GM12878 (cell line): Measurements from ENCODE around the gene ZNF839. TPM values are rescaled to one million over a fixed set of nuclear protein-coding genes. Genes with fewer than 3 reads are reported as not detected.

ENCODE experiments used
- ATAC-seq: fragments of 200-7000 bp; cut with Tn5 transposase; 3 replicates; pipeline ENCODE4 v1.9.1; 2020; ENCODE audit warnings: mild to moderate bottlenecking, moderate library complexity
- BruUV-seq: library from RNA; stranded (reverse); fragments of 400-500 nt; replicated peaks from 2 replicates; lab custom pipeline; 2021; lab: Mats Ljungman, UMichigan
- CTCF ChIA-PET: fragments of 300-600 bp; sonication (Branson Sonifier 250); formaldehyde crosslinking; extraction: SDS; loops from one replicate; lab custom pipeline; 2021; ENCODE audit warnings: inconsistent platforms; lab: Yijun Ruan, JAX
- POLR2A ChIA-PET: fragments of 350-600 bp; formaldehyde crosslinking; extraction: SDS; loops from one replicate; lab custom pipeline; 2021; ENCODE audit warnings: inconsistent platforms; lab: Charles Lee
- RAD21 ChIA-PET: fragments of 300-600 bp; sonication (Branson Sonifier 250); formaldehyde crosslinking; loops from one replicate; lab custom pipeline; 2023; ENCODE audit warnings: antibody characterized with exemption; ENCODE audit not compliant: unreplicated experiment; lab: Charles Lee
- SMC1A ChIA-PET: fragments of 300-600 bp; sonication (Branson Sonifier 250); formaldehyde crosslinking; loops from one replicate; lab custom pipeline; 2023; ENCODE audit not compliant: unreplicated experiment, uncharacterized antibody; lab: Charles Lee
- DNase-seq: peaks from one replicate; pipeline ENCODE4 v3.0.0-alpha.2; 2011; ENCODE audit warnings: low read depth, low spot score
- FAIRE-seq: peaks from 3 replicates; lab custom pipeline; 2011; peaks lifted over from hg19 to GRCh38; lab: Jason Lieb, UNC
- H2AFZ ChIP-seq: 2 replicates; pipeline ENCODE4 v1.6.0; 2011; ENCODE audit warnings: low read depth, low read length, control low read depth; ENCODE audit not compliant: control insufficient read depth
- H3K27ac ChIP-seq: 2 replicates; pipeline ENCODE4 v1.5.1; 2011; ENCODE audit warnings: control low read depth; ENCODE audit not compliant: control insufficient read depth, insufficient read depth
- H3K27me3 ChIP-seq, 2 experiments: replicated peaks in 1 of 2; 2 replicates each; pipeline versions ENCODE4 v1.6.0 to v1.6.1; 2011; ENCODE audit warnings: low read length in 1 of 2; ENCODE audit not compliant: control insufficient read depth in 2 of 2, insufficient read depth in 2 of 2
- H3K36me3 ChIP-seq, 2 experiments: 2 replicates each; pipeline ENCODE4 v1.5.1; 2011; ENCODE audit warnings: low read length in 1 of 2; ENCODE audit not compliant: control insufficient read depth in 2 of 2, insufficient read depth in 2 of 2
- H3K4me1 ChIP-seq: 2 replicates; pipeline ENCODE4 v1.6.1; 2011; ENCODE audit warnings: mild to moderate bottlenecking, low read length, moderate library complexity, mixed read lengths; ENCODE audit not compliant: control insufficient read depth, insufficient read depth
- H3K4me2 ChIP-seq: 2 replicates; pipeline ENCODE4 v1.6.0; 2011; ENCODE audit warnings: control low read depth; ENCODE audit not compliant: control insufficient read depth, insufficient read depth
- H3K4me3 ChIP-seq: fragments of 200-600 bp; sonication (generic); 2 replicates; pipeline ENCODE4 v1.5.1; 2016
- H3K79me2 ChIP-seq: 2 replicates; pipeline ENCODE4 v1.6.0; 2011; ENCODE audit warnings: low read length; ENCODE audit not compliant: control insufficient read depth, insufficient read depth
- H3K9ac ChIP-seq: 2 replicates; pipeline ENCODE4 v1.8.0; 2011; ENCODE audit warnings: low read length, control low read depth, mixed read lengths; ENCODE audit not compliant: control insufficient read depth, insufficient read depth
- H3K9me3 ChIP-seq: replicated peaks from 3 replicates; pipeline ENCODE4 v1.5.1; 2011; ENCODE audit warnings: mild to moderate bottlenecking, low read length; ENCODE audit not compliant: control insufficient read depth, insufficient read depth
- H4K20me1 ChIP-seq: 2 replicates; pipeline ENCODE4 v1.6.0; 2011; ENCODE audit not compliant: control insufficient read depth, insufficient read depth
- E2F4 ChIP-seq: IDR thresholded peaks from 2 replicates; pipeline ENCODE4 v1.6.1; 2012; ENCODE audit warnings: low read depth, low read length, improper control_type of control experiment
- IKZF1 ChIP-seq: fragments of 450-650 bp; conservative IDR thresholded peaks from 2 replicates; pipeline ENCODE4 v1.6.1; 2017; ENCODE audit warnings: antibody characterized with exemption, mild to moderate bottlenecking
- IKZF2 ChIP-seq, 2 experiments: fragments of 450-650 bp; IDR thresholded peaks; 2 replicates each; pipeline ENCODE4 v1.6.1; 2017; ENCODE audit warnings: mild to moderate bottlenecking in 2 of 2, moderate library complexity in 2 of 2
- JUNB ChIP-seq: IDR thresholded peaks from 2 replicates; pipeline ENCODE4 v1.6.1; 2016; ENCODE audit warnings: antibody characterized with exemption, mild to moderate bottlenecking
- MEF2A ChIP-seq: IDR thresholded peaks from 2 replicates; pipeline ENCODE4 v1.6.1; 2011; ENCODE audit warnings: low read depth, mild to moderate bottlenecking, low read length, moderate library complexity; ENCODE audit not compliant: insufficient read depth
- MEF2B ChIP-seq: fragments of 450-650 bp; IDR thresholded peaks from 2 replicates; pipeline ENCODE4 v1.6.1; 2018; ENCODE audit warnings: mild to moderate bottlenecking, moderate library complexity; ENCODE audit not compliant: partially characterized antibody, poor library complexity, severe bottlenecking
- MLLT1 ChIP-seq: fragments of 450-650 bp; IDR thresholded peaks from 2 replicates; pipeline ENCODE4 v1.6.1; 2016; ENCODE audit warnings: mild to moderate bottlenecking
- MTA2 ChIP-seq: fragments of 450-650 bp; IDR thresholded peaks from 2 replicates; pipeline ENCODE4 v1.6.1; 2016; ENCODE audit warnings: low read depth, mild to moderate bottlenecking, moderate library complexity
- NFYB ChIP-seq: IDR thresholded peaks from 2 replicates; pipeline ENCODE4 v1.6.1; 2011; ENCODE audit warnings: low read depth, mild to moderate bottlenecking, low read length, improper control_type of control experiment, moderate library complexity; ENCODE audit not compliant: insufficient read depth
- NKRF ChIP-seq: fragments of 450-650 bp; conservative IDR thresholded peaks from 2 replicates; pipeline ENCODE4 v1.6.1; 2017; ENCODE audit warnings: mild to moderate bottlenecking, moderate library complexity
- NR2C1 ChIP-seq: fragments of 450-650 bp; IDR thresholded peaks from 2 replicates; pipeline ENCODE4 v1.6.1; 2017; ENCODE audit warnings: antibody characterized with exemption, mild to moderate bottlenecking, moderate library complexity
- NR2F1 ChIP-seq: fragments of 450-650 bp; conservative IDR thresholded peaks from 2 replicates; pipeline ENCODE4 v1.6.1; 2017; ENCODE audit warnings: mild to moderate bottlenecking
- RUNX3 ChIP-seq: IDR thresholded peaks from 2 replicates; pipeline ENCODE4 v1.6.1; 2012; ENCODE audit warnings: low read length, inconsistent platforms
- TBL1XR1 ChIP-seq: IDR thresholded peaks from 2 replicates; pipeline ENCODE4 v1.6.1; 2012; ENCODE audit warnings: low read depth, low read length, improper control_type of control experiment
- ZBED1 ChIP-seq: IDR thresholded peaks from 2 replicates; pipeline ENCODE4 v1.6.1; 2016; ENCODE audit warnings: borderline replicate concordance
- ZNF384 ChIP-seq: IDR thresholded peaks from 2 replicates; pipeline ENCODE4 v1.6.1; 2012; ENCODE audit warnings: low read depth, mild to moderate bottlenecking, low read length, improper control_type of control experiment, borderline replicate concordance
- WGBS: methylation state at CpG from one replicate; pipeline ENCODE4 v1.1.6; 2016; ENCODE audit warnings: low lambda C conversion rate; ENCODE audit not compliant: insufficient replicate concordance, insufficient coverage; ENCODE audit errors: missing lambda C conversion rate; 5-methylcytosine and 5-hydroxymethylcytosine counted together
- in situ Hi-C: fragments of 300-500 bp; cut with MboI; formaldehyde crosslinking; loops from 9 replicates; pipeline ENCODE4 v1.14.3; 2018; ENCODE audit warnings: mixed read lengths
- intact Hi-C: fragments of 100-400 bp; cut with micrococcal nuclease; formaldehyde crosslinking; loops from one replicate; pipeline ENCODE4 v1.14.2; 2022; ENCODE audit not compliant: unreplicated experiment
- polyA plus RNA-seq, 11 experiments: library from polyadenylated mRNA; depleted of rRNA in 4 of 11; unstranded in 6 of 11; stranded (reverse) in 5 of 11; fragments of >200 nt; fragmentation: Nextera tagmentation in 4 of 11; fragmentation: Illumina TruSeq in 1 of 11; extraction: Ambion mirVana in 4 of 11; extraction: Trizol in 1 of 11; gene quantifications; 1 replicate in 1 of 11; 2 replicates in 10 of 11; pipeline versions ENCODE4 v1.2.1 to v1.2.3, GENCODE V29; 2011 to 2016; ENCODE audit warnings: inconsistent platforms in 2 of 11, missing spikeins in 2 of 11, low read depth in 1 of 11
- total RNA-seq, 4 experiments: library from RNA; depleted of rRNA in 3 of 4; stranded (reverse); fragments of >200 nt in 3 of 4; fragmentation: Illumina TruSeq in 1 of 4; extraction: Trizol in 1 of 4; gene quantifications; 2 replicates each; pipeline versions ENCODE4 v1.2.1 to v1.2.3, GENCODE V29; 2013 to 2021
- TF ChIP-seq, protein P1 (sequence below): fragments of 150-350 bp; IDR thresholded peaks from 2 replicates; pipeline ENCODE4 v1.6.1; 2014; ENCODE audit warnings: mild to moderate bottlenecking, low read depth, low read length

ZNF839 gene
- total and polyA plus RNA-seq, 10 of the 15 experiments (the other 5 are each of a cell fraction or from before 2014, with no cell fraction given) = 1.4 to 14.4 (median 8.6) TPM

DNA sequence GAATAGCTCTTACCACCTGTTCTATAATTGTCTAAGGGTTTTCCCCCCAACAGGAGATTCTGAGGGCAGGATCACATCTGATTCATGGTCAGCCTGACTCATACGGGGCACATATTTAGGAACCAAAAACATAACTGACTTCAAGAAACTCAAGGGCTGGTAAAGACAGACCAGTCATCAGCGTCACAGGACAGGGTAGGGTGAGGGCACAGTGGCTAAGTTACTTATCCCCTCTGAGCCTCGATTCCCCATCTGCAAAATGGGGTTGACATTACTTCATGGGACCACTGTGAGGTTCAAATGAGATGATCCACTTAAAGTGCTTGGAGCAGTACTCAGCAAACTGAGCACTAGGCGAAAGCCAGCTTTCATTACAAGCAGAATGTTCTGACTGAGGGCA, 42.5 kb downstream of the ZNF839 start:
- ChIA-PET RAD21 (interaction anchor here (0.7 to 1.0 kb wide), 2 partner anchors 44 to 233 kb away, joined by 3 read pairs; no protein-coding TSS in a partner anchor), POLR2A (interaction anchor here (0.6 to 1.3 kb wide), 5 partner anchors 31 to 1233 kb away, joined by 3 to 6 read pairs (median 3); partner anchors contain the start of gene ZNF839), CTCF (interaction anchor here (2.3 kb wide), 1 partner anchor 44 kb away, joined by 14 read pairs; the partner anchor contains the start of gene ZNF839), SMC1A (interaction anchor here (1.0 kb wide), 2 partner anchors 13 to 41 kb away, joined by 3 read pairs; no protein-coding TSS in a partner anchor)
- Histone ChIP-seq H3K79me2 (peaks cover 19% of the 10 kb centered on the region), H3K9me3 (no peaks in the 10 kb centered on the region), H2AFZ (peak overlapping the region; percentile 86), H3K4me3 (peak overlapping the region; percentile 73), H3K4me2 (peak overlapping the region; percentile 80), H3K4me1 (peaks cover 8% of the 10 kb centered on the region; the same call in 1 of the 2 replicates), H3K27me3 (no peaks in the 10 kb centered on the region), H4K20me1 (no peaks in the 10 kb centered on the region), H3K36me3 (peaks cover 0 to 7% of the 10 kb centered on the region in 2 experiments; a peak in 3 of 4 replicates), H3K9ac (peak overlapping the region; percentile 89), H3K27ac (peak overlapping the region; percentile 88)
- peak; percentile 49 for FAIRE-seq
- intact Hi-C loops (loop anchor here (2.0 kb wide), 1 partner anchor 45 kb away; no protein-coding TSS in a partner anchor), in situ Hi-C loops (no loop called here)
- peak; percentile 57 for DNase-seq
- ATAC-seq = peak; percentile 83
- WGBS = 0% methylated on average over 4 of the region's 4 CpGs
- TSS peak; percentile 84 for BruUV-seq
- TF ChIP-seq MTA2 = peak; percentile 27; the same call in 1 of the 2 replicates
- TF ChIP-seq, protein P1, sequence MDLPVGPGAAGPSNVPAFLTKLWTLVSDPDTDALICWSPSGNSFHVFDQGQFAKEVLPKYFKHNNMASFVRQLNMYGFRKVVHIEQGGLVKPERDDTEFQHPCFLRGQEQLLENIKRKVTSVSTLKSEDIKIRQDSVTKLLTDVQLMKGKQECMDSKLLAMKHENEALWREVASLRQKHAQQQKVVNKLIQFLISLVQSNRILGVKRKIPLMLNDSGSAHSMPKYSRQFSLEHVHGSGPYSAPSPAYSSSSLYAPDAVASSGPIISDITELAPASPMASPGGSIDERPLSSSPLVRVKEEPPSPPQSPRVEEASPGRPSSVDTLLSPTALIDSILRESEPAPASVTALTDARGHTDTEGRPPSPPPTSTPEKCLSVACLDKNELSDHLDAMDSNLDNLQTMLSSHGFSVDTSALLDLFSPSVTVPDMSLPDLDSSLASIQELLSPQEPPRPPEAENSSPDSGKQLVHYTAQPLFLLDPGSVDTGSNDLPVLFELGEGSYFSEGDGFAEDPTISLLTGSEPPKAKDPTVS = no peak
- TF ChIP-seq IKZF1 = no peak
- peak; percentile 45 for TF ChIP-seq MEF2B
- TF ChIP-seq MEF2A = 0 out of 2 replicates have a peak, but pooled peaks have one; percentile 51
- TF ChIP-seq ZNF384 = no peak
- TF ChIP-seq NR2C1 = no peak
- no peak for TF ChIP-seq NR2F1
- TF ChIP-seq ZBED1 = 0 out of 2 replicates have a peak, but pooled peaks have one; percentile 29
- 0 out of 4 replicates have a peak, but pooled peaks of 1 of the 2 experiments have one; percentile 10 for TF ChIP-seq IKZF2 (IDR thresholded peaks at IDR 0.05)
- no peak for TF ChIP-seq E2F4
- no peak for TF ChIP-seq MLLT1
- no peak for TF ChIP-seq NKRF
- TF ChIP-seq JUNB = peak; percentile 43; the same call in 1 of the 2 replicates
- no peak for TF ChIP-seq NFYB
- peak; percentile 71 for TF ChIP-seq RUNX3
- TF ChIP-seq TBL1XR1 = no peak
